ENCODE results near the gene HACL1. TPM values are rescaled to one million over a fixed set of nuclear protein-coding genes. Genes with fewer than 3 reads are reported as not detected.

HACL1 gene
- polyA plus RNA-seq, 3 donors: 19.9 to 26.4 (median 24.9) TPM

- no peak for DNase-seq (ENCODE audit: extremely low read depth in 1 of 11, low read depth in 9 of 11, low spot score in 4 of 11)
Observed at GRCh38 chr3:15513810-15514662, 87.3 kb downstream of the HACL1 start.

GRCh38 chr3:15513116-15513515 is 88.3 kb downstream of the HACL1 start:
- DNase-seq (ENCODE audit: extremely low read depth in 1 of 11, low read depth in 9 of 11, low spot score in 4 of 11): no peak

GRCh38 chr3:15512166-15512565 is 89.2 kb downstream of the HACL1 start:
- peak in 1 of 11 donors; percentile 43 for DNase-seq (ENCODE audit: extremely low read depth in 1 of 11, low read depth in 9 of 11, low spot score in 4 of 11)

GRCh38 chr3:15511156-15511555 is 90.2 kb downstream of the HACL1 start:
- no peak for DNase-seq (ENCODE audit: extremely low read depth in 1 of 11, low read depth in 9 of 11, low spot score in 4 of 11)

Other genes with a start within 250 kb of the HACL1 start
- 10 to 100 TPM; 27.8 to 30.4 (median 28.9) TPM for gene METTL6, start 174.0 kb downstream of the HACL1 start, polyA plus RNA-seq (ENCODE audit: insufficient read length in 3 of 3)
- 10 to 100 TPM; 17.1 to 23.0 (median 21.3) TPM for gene EAF1, start 174.0 kb downstream of the HACL1 start, polyA plus RNA-seq (ENCODE audit: insufficient read length in 3 of 3)
- gene COLQ, start 79.9 kb downstream of the HACL1 start, polyA plus RNA-seq (ENCODE audit: insufficient read length in 3 of 3): 1 to 10 TPM; 4.0 to 8.9 (median 6.1) TPM
- gene BTD, start 176 bp upstream of the HACL1 start, polyA plus RNA-seq (ENCODE audit: insufficient read length in 3 of 3): 10 to 100 TPM; 21.9 to 24.1 (median 22.3) TPM
- gene ANKRD28, start 196.4 kb upstream of the HACL1 start, polyA plus RNA-seq (ENCODE audit: insufficient read length in 3 of 3): 10 to 100 TPM; 38.3 to 51.1 (median 48.8) TPM

Data from renal cortex interstitium (tissue), 11 donors.